ENCODE measurements around the gene CREB3.
A peak's percentile ranks its signal among the peaks of the same experiment; 100 is the strongest.

Gene CREB3, protein sequence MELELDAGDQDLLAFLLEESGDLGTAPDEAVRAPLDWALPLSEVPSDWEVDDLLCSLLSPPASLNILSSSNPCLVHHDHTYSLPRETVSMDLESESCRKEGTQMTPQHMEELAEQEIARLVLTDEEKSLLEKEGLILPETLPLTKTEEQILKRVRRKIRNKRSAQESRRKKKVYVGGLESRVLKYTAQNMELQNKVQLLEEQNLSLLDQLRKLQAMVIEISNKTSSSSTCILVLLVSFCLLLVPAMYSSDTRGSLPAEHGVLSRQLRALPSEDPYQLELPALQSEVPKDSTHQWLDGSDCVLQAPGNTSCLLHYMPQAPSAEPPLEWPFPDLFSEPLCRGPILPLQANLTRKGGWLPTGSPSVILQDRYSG

DNA sequence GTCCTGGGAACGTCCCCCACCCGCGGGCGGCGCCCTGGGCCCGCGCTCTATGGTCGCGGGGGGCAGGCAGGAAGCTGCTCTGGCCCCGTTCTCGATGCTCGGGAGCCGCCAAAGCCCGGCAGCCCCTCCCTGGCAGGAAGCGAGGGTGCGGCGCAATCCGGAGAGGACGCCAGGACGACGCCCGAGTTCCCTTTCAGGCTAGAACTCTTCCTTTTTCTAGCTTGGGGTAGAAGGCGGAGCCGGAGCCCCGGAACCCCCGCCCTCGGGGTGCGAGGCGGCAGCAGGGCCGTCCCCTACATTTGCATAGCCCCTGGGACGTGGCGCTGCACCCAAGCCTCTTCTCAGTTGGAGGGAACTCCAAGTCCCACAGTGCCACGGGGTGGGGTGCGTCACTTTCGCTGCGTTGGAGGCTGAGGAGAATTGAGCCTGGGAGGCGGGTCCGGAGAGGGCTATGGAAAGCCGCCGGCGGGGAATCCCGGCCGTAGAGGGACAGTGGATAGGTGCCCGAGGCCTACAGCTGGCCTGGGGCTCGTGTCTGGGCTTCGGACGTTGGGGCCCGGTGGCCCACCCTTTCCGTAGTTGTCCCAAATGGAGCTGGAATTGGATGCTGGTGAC lies at the start of gene CREB3, which contains the start of gene TLN1:
Gene CREB3 (plus strand): TSS at position 482 of the 615 bp plus-strand sequence. CDS start 107 bp downstream, at position 589.
Gene TLN1 (minus strand): TSS at position 11 of the 615 bp plus-strand sequence. CDS start 6,501 bp downstream, outside the sequence.
- Histone ChIP-seq H3K9me3 (ENCODE audit: insufficient read depth, low read length) (no peaks in the 10 kb centered on the region), H3K79me2 (ENCODE audit: insufficient read depth, low read length) (peaks cover 50% of the 10 kb centered on the region), H3K36me3 (ENCODE audit: low read length) (no peaks in the 10 kb centered on the region), H2AFZ (ENCODE audit: low read depth, low read length, severe bottlenecking) (peak within 1 kb of the TSS; percentile 73), H3K9me2 (replicated peaks; ENCODE audit: insufficient read depth, low read length) (no peaks in the 10 kb centered on the region), H3K4me3 (ENCODE audit: insufficient read depth, low read length, poor library complexity, severe bottlenecking) (peak within 1 kb of the TSS; percentile 87), H3F3A (ENCODE audit: insufficient read depth) (peaks cover 10% of the 10 kb centered on the region; the same call in 1 of the 2 replicates), H3K9ac (ENCODE audit: low read length) (peak within 1 kb of the TSS; percentile 76), H3K27ac (ENCODE audit: low read depth, low read length) (peak within 1 kb of the TSS; percentile 71), H3K4me2 (ENCODE audit: low read depth, low read length, poor library complexity, severe bottlenecking) (peak within 1 kb of the TSS; percentile 95), H4K20me1 (ENCODE audit: low read depth, low read length) (no peaks in the 10 kb centered on the region; the same call in 1 of the 2 replicates), H3K27me3 (ENCODE audit: low read length) (no peaks in the 10 kb centered on the region)
- TF ChIP-seq, protein P1, sequence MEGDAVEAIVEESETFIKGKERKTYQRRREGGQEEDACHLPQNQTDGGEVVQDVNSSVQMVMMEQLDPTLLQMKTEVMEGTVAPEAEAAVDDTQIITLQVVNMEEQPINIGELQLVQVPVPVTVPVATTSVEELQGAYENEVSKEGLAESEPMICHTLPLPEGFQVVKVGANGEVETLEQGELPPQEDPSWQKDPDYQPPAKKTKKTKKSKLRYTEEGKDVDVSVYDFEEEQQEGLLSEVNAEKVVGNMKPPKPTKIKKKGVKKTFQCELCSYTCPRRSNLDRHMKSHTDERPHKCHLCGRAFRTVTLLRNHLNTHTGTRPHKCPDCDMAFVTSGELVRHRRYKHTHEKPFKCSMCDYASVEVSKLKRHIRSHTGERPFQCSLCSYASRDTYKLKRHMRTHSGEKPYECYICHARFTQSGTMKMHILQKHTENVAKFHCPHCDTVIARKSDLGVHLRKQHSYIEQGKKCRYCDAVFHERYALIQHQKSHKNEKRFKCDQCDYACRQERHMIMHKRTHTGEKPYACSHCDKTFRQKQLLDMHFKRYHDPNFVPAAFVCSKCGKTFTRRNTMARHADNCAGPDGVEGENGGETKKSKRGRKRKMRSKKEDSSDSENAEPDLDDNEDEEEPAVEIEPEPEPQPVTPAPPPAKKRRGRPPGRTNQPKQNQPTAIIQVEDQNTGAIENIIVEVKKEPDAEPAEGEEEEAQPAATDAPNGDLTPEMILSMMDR (IDR thresholded peaks at IDR 0.05; ENCODE audit: insufficient read depth, low read length, poor library complexity, severe bottlenecking) = peak; percentile 28
- no peak for TF ChIP-seq EZH2phosphoT487 (conservative IDR thresholded peaks at IDR 0.05; ENCODE audit: low read length)

DNA sequence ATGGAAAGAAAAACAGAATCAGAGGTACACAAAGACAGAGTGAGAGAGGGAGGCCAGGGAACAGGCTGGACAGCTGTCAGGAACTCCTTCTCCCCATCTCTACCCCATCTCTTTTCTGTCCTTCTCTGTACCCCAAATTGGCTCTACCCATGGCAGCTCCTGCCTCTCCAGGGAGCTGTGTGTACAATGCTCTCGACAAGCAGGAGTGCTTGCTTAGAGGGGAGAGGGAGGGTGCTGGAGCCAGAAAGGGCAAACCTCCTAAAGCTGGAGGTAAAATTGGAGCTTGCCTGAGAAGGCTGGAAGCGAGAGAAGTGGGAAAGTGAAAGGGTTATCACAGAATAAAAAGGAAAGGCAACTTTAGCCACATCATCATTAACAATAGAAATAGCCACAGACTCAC lies 49.1 kb upstream of the CREB3 start:
- Histone ChIP-seq H3K79me2 (ENCODE audit: insufficient read depth, low read length) (no peaks in the 10 kb centered on the region), H3K9me2 (replicated peaks; ENCODE audit: insufficient read depth, low read length) (no peaks in the 10 kb centered on the region), H3K27me3 (ENCODE audit: low read length) (no peaks in the 10 kb centered on the region), H3K27ac (ENCODE audit: low read depth, low read length) (no peak overlapping the region), H3K9me3 (ENCODE audit: insufficient read depth, low read length) (no peaks in the 10 kb centered on the region), H3K9ac (ENCODE audit: low read length) (no peak overlapping the region), H3K36me3 (ENCODE audit: low read length) (no peaks in the 10 kb centered on the region), H2AFZ (ENCODE audit: low read depth, low read length, severe bottlenecking) (no peak overlapping the region), H3F3A (ENCODE audit: insufficient read depth) (no peaks in the 10 kb centered on the region), H3K4me2 (ENCODE audit: low read depth, low read length, poor library complexity, severe bottlenecking) (no peak overlapping the region), H3K4me3 (ENCODE audit: insufficient read depth, low read length, poor library complexity, severe bottlenecking) (no peak overlapping the region), H4K20me1 (ENCODE audit: low read depth, low read length) (no peaks in the 10 kb centered on the region)
- TF ChIP-seq, protein P1 (IDR thresholded peaks at IDR 0.05; ENCODE audit: insufficient read depth, low read length, poor library complexity, severe bottlenecking) = no peak
- TF ChIP-seq EZH2phosphoT487 (conservative IDR thresholded peaks at IDR 0.05; ENCODE audit: low read length) = no peak

DNA sequence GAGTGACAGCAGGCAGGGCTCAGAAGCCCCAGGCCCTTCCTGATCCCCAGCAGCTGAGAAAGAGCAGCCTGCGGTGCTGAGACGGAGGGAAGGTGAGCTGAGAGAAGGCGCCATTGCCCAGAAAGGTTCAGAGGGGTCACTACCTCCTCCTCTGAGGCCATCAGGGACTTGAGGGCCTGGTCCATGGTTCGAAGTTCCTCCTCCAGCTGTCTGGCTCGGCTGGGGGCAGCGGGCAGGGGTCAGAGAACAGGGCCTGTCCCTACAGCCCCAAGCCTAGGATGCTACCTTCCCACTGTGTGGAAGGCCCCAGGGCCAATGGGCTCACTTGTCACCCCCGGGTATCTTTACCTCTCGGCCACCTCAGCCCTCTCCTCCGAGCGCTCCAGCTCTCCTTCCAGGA lies 47.5 kb upstream of the CREB3 start:
- no peaks in the 10 kb centered on the region for H3K9me2 ChIP-seq (replicated peaks; ENCODE audit: insufficient read depth, low read length)
- no peaks in the 10 kb centered on the region for H3K27me3 ChIP-seq (ENCODE audit: low read length)
- H3K4me2 ChIP-seq (ENCODE audit: low read depth, low read length, poor library complexity, severe bottlenecking) = no peak overlapping the region
- H2AFZ ChIP-seq (ENCODE audit: low read depth, low read length, severe bottlenecking) = no peak overlapping the region
- H3K27ac ChIP-seq (ENCODE audit: low read depth, low read length) = no peak overlapping the region
- H3K36me3 ChIP-seq (ENCODE audit: low read length) = no peaks in the 10 kb centered on the region
- H4K20me1 ChIP-seq (ENCODE audit: low read depth, low read length) = no peaks in the 10 kb centered on the region
- H3K9me3 ChIP-seq (ENCODE audit: insufficient read depth, low read length) = no peaks in the 10 kb centered on the region
- TF ChIP-seq, protein P1 (IDR thresholded peaks at IDR 0.05; ENCODE audit: insufficient read depth, low read length, poor library complexity, severe bottlenecking) = no peak
- TF ChIP-seq EZH2phosphoT487 (conservative IDR thresholded peaks at IDR 0.05; ENCODE audit: low read length) = no peak
- no peak overlapping the region for H3K4me3 ChIP-seq (ENCODE audit: insufficient read depth, low read length, poor library complexity, severe bottlenecking)
- H3F3A ChIP-seq (ENCODE audit: insufficient read depth) = no peaks in the 10 kb centered on the region
- no peak overlapping the region for H3K9ac ChIP-seq (ENCODE audit: low read length)
- no peaks in the 10 kb centered on the region for H3K79me2 ChIP-seq (ENCODE audit: insufficient read depth, low read length)

Data from SU-DHL-6 (cell line).